A549 (cell line): Measurements from ENCODE around the gene TENM3. TPM values are rescaled to one million over a fixed set of nuclear protein-coding genes. Genes with fewer than 3 reads are reported as not detected.
A peak's percentile ranks its signal among the peaks of the same experiment; 100 is the strongest.

Experiments
- ATAC-seq, 2 experiments: fragments of 200-7000 bp in 1 of 2; fragments of >200 bp in 1 of 2; cut with Nextera tagmentation in 1 of 2; cut with Tn5 transposase in 1 of 2; 3 replicates each; pipeline versions ENCODE4 v1.8.0 to v1.9.1; 2018 to 2020; ENCODE audit warnings: mild to moderate bottlenecking in 1 of 2, moderate library complexity in 1 of 2
- CTCF ChIA-PET: fragments of 300-600 bp; sonication (Branson Sonifier 250); formaldehyde crosslinking; extraction: SDS; loops from one replicate; lab custom pipeline; 2021; ENCODE audit warnings: antibody characterized with exemption, inconsistent platforms; lab: Yijun Ruan, JAX
- POLR2A ChIA-PET: fragments of 350-600 bp; formaldehyde crosslinking; extraction: SDS; loops from one replicate; lab custom pipeline; 2021; ENCODE audit warnings: antibody characterized with exemption, inconsistent platforms; lab: Yijun Ruan, JAX
- DNase-seq, 2 experiments: peaks; one replicate each; pipeline versions ENCODE4 v3.0.0 to v3.0.0-alpha.2; 2011 to 2016; ENCODE audit warnings: low read depth in 1 of 2, low spot score in 1 of 2
- FAIRE-seq: peaks from 2 replicates; lab custom pipeline; 2011; peaks lifted over from hg19 to GRCh38; lab: Jason Lieb, UNC
- H3K27ac ChIP-seq, 2 experiments: fragments of >200 bp; sonication (Bioruptor Twin); formaldehyde crosslinking; 3 replicates each; pipeline ENCODE4 v1.5.1; 2016 to 2017
- H3K4me1 ChIP-seq: fragments of >200 bp; sonication (Bioruptor Twin); formaldehyde crosslinking; 3 replicates; pipeline ENCODE4 v1.6.1; 2016
- H3K4me2 ChIP-seq: fragments of >200 bp; sonication (Bioruptor Twin); formaldehyde crosslinking; 3 replicates; pipeline ENCODE4 v1.6.1; 2016
- H3K4me3 ChIP-seq: fragments of >200 bp; sonication (Bioruptor Twin); formaldehyde crosslinking; 3 replicates; pipeline ENCODE4 v1.5.1; 2016
- H3K9me3 ChIP-seq: fragments of >200 bp; sonication (Bioruptor Twin); formaldehyde crosslinking; 3 replicates; pipeline ENCODE4 v1.6.1; 2016
- ATOH8 ChIP-seq: fragments of 250-450 bp; sonication (Bioruptor Pico); IDR thresholded peaks from 2 replicates; pipeline ENCODE4 v1.5.0; 2020; ENCODE audit warnings: low read depth, mild to moderate bottlenecking, moderate library complexity
- CHD2 ChIP-seq: fragments of 150-350 bp; IDR thresholded peaks from 2 replicates; pipeline ENCODE4 v1.6.1; 2014; ENCODE audit warnings: low read length; ENCODE audit not compliant: partially characterized antibody
- CHD4 ChIP-seq: fragments of 200-600 bp; sonication (generic); IDR thresholded peaks from 2 replicates; pipeline ENCODE4 v1.6.1; 2016; ENCODE audit warnings: antibody characterized with exemption, mild to moderate bottlenecking, borderline replicate concordance
- CTCF ChIP-seq: fragments of >200 bp; sonication (Bioruptor Twin); formaldehyde crosslinking; IDR thresholded peaks from 3 replicates; pipeline ENCODE4 v1.5.1; 2016
- EHMT2 ChIP-seq: fragments of 200-600 bp; sonication (generic); IDR thresholded peaks from 2 replicates; pipeline ENCODE4 v1.6.1; 2016; ENCODE audit warnings: antibody characterized with exemption, low read depth, mild to moderate bottlenecking, moderate library complexity
- EP300 ChIP-seq, 2 experiments: fragments of >200 bp; sonication (Bioruptor Twin); formaldehyde crosslinking; IDR thresholded peaks; 2 replicates in 1 of 2; 3 replicates in 1 of 2; pipeline ENCODE4 v1.6.1; 2016 to 2017
- FOXS1 ChIP-seq: fragments of 250-450 bp; sonication (Bioruptor Pico); IDR thresholded peaks from 2 replicates; pipeline ENCODE4 v1.5.0; 2020; ENCODE audit warnings: mild to moderate bottlenecking, moderate library complexity
- GATA3 ChIP-seq: IDR thresholded peaks from 2 replicates; pipeline ENCODE4 v1.6.1; 2012; ENCODE audit warnings: borderline replicate concordance
- HEYL ChIP-seq: fragments of 250-450 bp; sonication (Bioruptor Pico); IDR thresholded peaks from 2 replicates; pipeline ENCODE4 v1.8.0; 2021; ENCODE audit warnings: mild to moderate bottlenecking, moderate library complexity
- HOXB13 ChIP-seq: fragments of 250-450 bp; sonication (Bioruptor Pico); IDR thresholded peaks from 2 replicates; pipeline ENCODE4 v1.5.0; 2020; ENCODE audit warnings: low read depth, mild to moderate bottlenecking, moderate library complexity
- JUN ChIP-seq, 2 experiments: fragments of >200 bp; sonication (Bioruptor Twin); formaldehyde crosslinking; IDR thresholded peaks; 2 replicates in 1 of 2; 3 replicates in 1 of 2; pipeline ENCODE4 v1.6.1; 2016 to 2017
- JUNB ChIP-seq: fragments of >200 bp; sonication (Bioruptor Twin); formaldehyde crosslinking; IDR thresholded peaks from 2 replicates; pipeline ENCODE4 v1.6.1; 2016
- MAFK ChIP-seq: fragments of 450-650 bp; IDR thresholded peaks from 2 replicates; pipeline ENCODE4 v1.6.1; 2014; ENCODE audit not compliant: partially characterized antibody
- MAZ ChIP-seq: fragments of 150-350 bp; IDR thresholded peaks from 2 replicates; pipeline ENCODE4 v1.6.1; 2014; ENCODE audit warnings: antibody characterized with exemption, low read depth, low read length, borderline replicate concordance
- MYC ChIP-seq: IDR thresholded peaks from 2 replicates; pipeline ENCODE4 v1.6.1; 2012; ENCODE audit warnings: mild to moderate bottlenecking, inconsistent platforms, low read length, improper control_type of control experiment, borderline replicate concordance
- NR3C1 ChIP-seq: fragments of >200 bp; sonication (Bioruptor Twin); formaldehyde crosslinking; IDR thresholded peaks from 3 replicates; pipeline ENCODE4 v1.6.1; 2017
- PBX3 ChIP-seq: IDR thresholded peaks from 2 replicates; pipeline ENCODE4 v1.6.1; 2012
- RAD21 ChIP-seq, 2 experiments: fragments of >200 bp in 1 of 2; sonication (Bioruptor Twin) in 1 of 2; formaldehyde crosslinking in 1 of 2; IDR thresholded peaks in 1 of 2; conservative IDR thresholded peaks in 1 of 2; 2 replicates in 1 of 2; 3 replicates in 1 of 2; pipeline ENCODE4 v1.6.1; 2012 to 2018; ENCODE audit warnings: inconsistent platforms in 1 of 2
- RARB ChIP-seq: fragments of 250-450 bp; sonication (Bioruptor Pico); IDR thresholded peaks from 2 replicates; pipeline ENCODE4 v1.8.0; 2021; ENCODE audit warnings: mild to moderate bottlenecking, moderate library complexity
- RNF2 ChIP-seq: fragments of 200-600 bp; sonication (generic); IDR thresholded peaks from 2 replicates; pipeline ENCODE4 v1.6.1; 2016; ENCODE audit warnings: low read depth, mild to moderate bottlenecking, antibody characterized with exemption, moderate library complexity, borderline replicate concordance
- SMC3 ChIP-seq: fragments of >200 bp; sonication (Bioruptor Twin); formaldehyde crosslinking; IDR thresholded peaks from 3 replicates; pipeline ENCODE4 v1.6.1; 2018; ENCODE audit warnings: inconsistent platforms
- SREBF2 ChIP-seq: fragments of 450-650 bp; IDR thresholded peaks from 2 replicates; pipeline ENCODE4 v1.6.1; 2014; ENCODE audit warnings: mild to moderate bottlenecking, moderate library complexity
- TP53 ChIP-seq: fragments of 250-450 bp; sonication (Bioruptor Pico); IDR thresholded peaks from 2 replicates; pipeline ENCODE4 v1.5.0; 2021; ENCODE audit warnings: mild to moderate bottlenecking, moderate library complexity
- ZFP36 ChIP-seq: fragments of 450-650 bp; IDR thresholded peaks from 2 replicates; pipeline ENCODE4 v1.6.1; 2014; ENCODE audit warnings: borderline replicate concordance; ENCODE audit not compliant: partially characterized antibody
- WGBS: methylation state at CpG from one replicate; pipeline ENCODE4 v1.1.6; 2017; ENCODE audit errors: missing lambda C conversion rate; 5-methylcytosine and 5-hydroxymethylcytosine counted together
- polyA plus RNA-seq, 4 experiments: library from polyadenylated mRNA; depleted of rRNA in 3 of 4; stranded (reverse); fragments of >200 nt; fragmentation: RNase III in 1 of 4; extraction: RNeasy Plus Mini Kit Qiagen cat#74134 plus additional on column Dnase treatment in 1 of 4; gene quantifications; 2 replicates in 3 of 4; 3 replicates in 1 of 4; pipeline ENCODE4 v1.2.3, GENCODE V29; 2011 to 2017

TENM3 gene
- polyA plus RNA-seq, 2 of the 4 experiments (the other 2 are of a cell fraction): 2.4 to 7.3 TPM

GRCh38 chr4:182629096-182629495 is 385.9 kb downstream of the TENM3 start:
- ChIA-PET POLR2A (no interaction called here), CTCF (no interaction called here)
- 61% methylated on average over 3 of the region's 3 CpGs for WGBS
- Histone ChIP-seq H3K4me2 (no peak overlapping the region), H3K9me3 (no peaks in the 10 kb centered on the region), H3K27ac (no peak overlapping the region), H3K4me3 (no peak overlapping the region), H3K4me1 (no peaks in the 10 kb centered on the region)
- TF ChIP-seq TP53 (CRISPR knock-in tag): no peak
- no peak for TF ChIP-seq NR3C1
- TF ChIP-seq ZFP36: no peak
- TF ChIP-seq HEYL (CRISPR knock-in tag): no peak
- TF ChIP-seq JUN (IDR thresholded peaks at IDR 0.05): no peak
- no peak for TF ChIP-seq HOXB13 (CRISPR knock-in tag)
- DNase-seq: no peak
- no peak for FAIRE-seq
- no peak for ATAC-seq

GRCh38 chr4:182640491-182640890 is 397.3 kb downstream of the TENM3 start:
- Histone ChIP-seq H3K27ac (no peak overlapping the region), H3K4me2 (no peak overlapping the region), H3K9me3 (no peaks in the 10 kb centered on the region), H3K4me1 (no peaks in the 10 kb centered on the region), H3K4me3 (no peak overlapping the region)
- ATAC-seq: no peak
- FAIRE-seq: no peak
- ChIA-PET CTCF (interaction anchor here (0.8 kb wide), 1 partner anchor 438 kb away, joined by 4 read pairs; no protein-coding TSS in a partner anchor), POLR2A (no interaction called here)
- WGBS: 32% methylated on average over 3 of the region's 3 CpGs
- TF ChIP-seq EHMT2 (no peak), CHD2 (no peak), ATOH8 (no peak), ZFP36 (no peak), MAFK (no peak), JUNB (no peak), PBX3 (no peak), CTCF (no peak), RARB (CRISPR knock-in tag) (no peak), HOXB13 (CRISPR knock-in tag) (no peak), MAZ (no peak), CHD4 (no peak), FOXS1 (CRISPR knock-in tag) (no peak), RNF2 (no peak), HEYL (CRISPR knock-in tag) (no peak), SREBF2 (no peak)
- no peak for DNase-seq

- ATAC-seq (no peak), FAIRE-seq (no peak), DNase-seq (peak in 1 of 2 experiments; percentile 0)
- ChIA-PET POLR2A (no interaction called here), CTCF (interaction anchor here (0.8 kb wide), 1 partner anchor 438 kb away, joined by 4 read pairs; no protein-coding TSS in a partner anchor)
- Histone ChIP-seq H3K4me3 (no peak overlapping the region), H3K9me3 (no peaks in the 10 kb centered on the region), H3K27ac (no peak overlapping the region), H3K4me2 (no peak overlapping the region), H3K4me1 (no peaks in the 10 kb centered on the region)
- WGBS: 2% methylated on average over 6 of the region's 8 CpGs
- TF ChIP-seq SMC3 (no peak), MAZ (no peak), MYC (no peak), JUNB (no peak), EP300 (IDR thresholded peaks at IDR 0.05) (no peak), RAD21 (conservative IDR thresholded peaks at IDR 0.05 in 1 of 2, IDR thresholded peaks at IDR 0.05 in 1 of 2) (no peak), GATA3 (no peak)
Observed at GRCh38 chr4:182640932-182641331, 397.7 kb downstream of the TENM3 start.
